ENCODE results near the gene TESK2. TPM values are rescaled to one million over a fixed set of nuclear protein-coding genes. Genes with fewer than 3 reads are reported as not detected.

Gene TESK2
- polyA plus RNA-seq, 1 donor (not counting 4 experiments of a cell fraction or from before 2014, with no cell fraction given) = 2.0 TPM

DNA sequence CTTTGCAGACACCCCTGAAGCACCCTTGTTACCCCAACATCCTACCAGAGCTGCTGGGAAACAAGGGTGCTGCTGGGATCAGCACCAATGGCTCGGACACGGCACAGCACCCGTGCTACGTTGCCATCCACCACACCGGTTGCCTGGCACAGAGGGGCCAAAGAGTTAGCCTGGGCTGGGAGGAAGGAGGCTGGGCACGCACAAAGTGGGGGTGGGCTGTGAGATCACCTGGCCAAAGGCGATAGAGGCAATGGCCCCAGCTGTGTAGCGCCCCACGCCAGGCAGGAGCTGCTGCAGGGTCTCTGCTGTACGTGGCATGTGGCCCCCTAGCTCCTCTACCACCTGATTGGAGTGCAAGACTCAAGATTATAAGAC, 158.6 kb downstream of the TESK2 start:
- H3K36me3 ChIP-seq (ENCODE audit: control insufficient read depth in 2 of 2, extremely low read depth in 1 of 2, insufficient read depth in 2 of 2, low read length in 2 of 2) = peaks cover 6 to 9% of the 10 kb centered on the region in 2 experiments

DNA sequence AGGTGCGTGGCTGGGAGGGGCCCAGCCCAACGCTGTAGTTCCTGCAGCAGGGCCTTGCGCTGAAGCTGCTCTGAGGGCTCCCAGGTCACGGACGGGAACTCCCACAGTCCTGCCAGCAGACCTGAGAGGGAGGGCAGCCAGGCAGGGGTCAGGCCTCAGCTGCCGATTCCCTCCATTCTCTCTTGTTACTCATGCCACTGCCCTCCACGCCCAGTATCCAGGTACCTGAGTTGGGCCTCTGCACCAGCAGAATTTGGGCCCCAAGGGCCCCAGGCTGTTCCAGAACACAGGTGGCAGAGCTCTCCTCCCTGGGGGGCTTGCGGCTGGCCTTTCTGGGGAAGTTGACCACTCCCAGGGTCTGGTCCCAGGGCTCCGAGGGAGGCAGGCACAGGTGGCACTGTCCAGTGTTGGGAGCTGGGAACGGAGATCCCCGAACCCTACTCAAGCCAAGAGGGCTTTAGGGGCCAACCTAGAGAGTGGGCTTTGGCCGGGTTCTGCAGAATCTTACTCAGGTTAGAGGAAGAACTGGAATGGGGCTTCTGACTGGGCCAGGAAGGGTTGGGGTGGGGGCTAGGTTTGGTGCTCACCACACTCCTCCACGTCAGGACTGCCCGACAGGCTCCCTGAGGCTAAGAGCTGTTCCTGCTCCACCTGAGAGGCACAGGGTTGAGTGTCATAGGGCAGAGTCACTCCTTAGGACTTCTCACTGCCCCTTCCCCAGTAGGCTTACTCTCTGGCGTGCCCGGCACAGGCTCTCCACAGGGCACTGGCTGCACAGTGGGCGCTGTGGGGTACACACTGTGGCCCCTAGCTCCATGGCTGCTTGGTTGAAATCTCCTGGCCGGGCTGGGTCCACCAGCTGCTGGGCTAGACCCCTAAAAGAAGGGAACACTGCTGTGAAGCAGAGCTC, 159.3 kb downstream of the TESK2 start:
- H3K9me1 ChIP-seq (ENCODE audit: control insufficient read depth, extremely low read depth, insufficient read depth, low read length) = no peaks in the 10 kb centered on the region
- H3K9me3 ChIP-seq (ENCODE audit: control insufficient read depth, low read depth, low read length) = no peaks in the 10 kb centered on the region
- H3K9ac ChIP-seq (ENCODE audit: control insufficient read depth, extremely low read depth, insufficient read depth, low read length) = no peak overlapping the region
- DNase-seq (ENCODE audit: low read depth, low spot score) (no peak), FAIRE-seq (no peak)
- no peak overlapping the region for H2AFZ ChIP-seq (ENCODE audit: control insufficient read depth, low read length)
- H3K79me2 ChIP-seq (ENCODE audit: control insufficient read depth, insufficient read depth, low read length) = no peaks in the 10 kb centered on the region
- dilution Hi-C loops (cut with MboI; ENCODE audit: extremely low pct_ligation_motif_present, low sequenced_read_pairs) = no loop called here
- peaks cover 11% of the 10 kb centered on the region for H3K4me1 ChIP-seq (ENCODE audit: control insufficient read depth, extremely low read depth, insufficient read depth, low read length)
- no peaks in the 10 kb centered on the region for H4K20me1 ChIP-seq (ENCODE audit: control insufficient read depth, extremely low read depth, insufficient read depth, low read length)
- no peak overlapping the region for H3K4me3 ChIP-seq (ENCODE audit: control insufficient read depth in 2 of 3, extremely low read depth in 1 of 3, insufficient read depth in 2 of 3, low read depth in 1 of 3, low read length in 3 of 3)
- no peak overlapping the region for H3K4me2 ChIP-seq (ENCODE audit: control insufficient read depth, extremely low read depth, insufficient read depth, low read depth, low read length)
- H3K27me3 ChIP-seq (ENCODE audit: control insufficient read depth, extremely low read depth, insufficient read depth, low read length) = peaks cover 7% of the 10 kb centered on the region
- H3K27ac ChIP-seq (ENCODE audit: control insufficient read depth, insufficient read depth, low read length) = no peak overlapping the region
- TF ChIP-seq CTCF (optimal IDR thresholded peaks at IDR 0.05 in 1 of 3, IDR thresholded peaks at IDR 0.05 in 1 of 3, conservative IDR thresholded peaks at IDR 0.05 in 1 of 3; ENCODE audit: extremely low read depth in 1 of 3, insufficient read depth in 2 of 3, low read length in 3 of 3) = no peak
- TF ChIP-seq EZH2 (IDR thresholded peaks at IDR 0.05; ENCODE audit: low read length) = no peak
- H3K36me3 ChIP-seq (ENCODE audit: control insufficient read depth in 2 of 2, extremely low read depth in 1 of 2, insufficient read depth in 2 of 2, low read length in 2 of 2) = peaks cover 6 to 9% of the 10 kb centered on the region in 2 experiments

More for the DNA sequence above, 158.6 kb downstream of the TESK2 start:
- H3K27ac ChIP-seq (ENCODE audit: control insufficient read depth, insufficient read depth, low read length) = no peak overlapping the region
- H3K27me3 ChIP-seq (ENCODE audit: control insufficient read depth, extremely low read depth, insufficient read depth, low read length) = peaks cover 2% of the 10 kb centered on the region
- peaks cover 8% of the 10 kb centered on the region for H3K4me1 ChIP-seq (ENCODE audit: control insufficient read depth, extremely low read depth, insufficient read depth, low read length)
- no peak overlapping the region for H3K9ac ChIP-seq (ENCODE audit: control insufficient read depth, extremely low read depth, insufficient read depth, low read length)
- dilution Hi-C loops (cut with MboI; ENCODE audit: extremely low pct_ligation_motif_present, low sequenced_read_pairs) = no loop called here
- no peak overlapping the region for H3K4me2 ChIP-seq (ENCODE audit: control insufficient read depth, extremely low read depth, insufficient read depth, low read depth, low read length)
- TF ChIP-seq CTCF (optimal IDR thresholded peaks at IDR 0.05 in 1 of 3, IDR thresholded peaks at IDR 0.05 in 1 of 3, conservative IDR thresholded peaks at IDR 0.05 in 1 of 3; ENCODE audit: extremely low read depth in 1 of 3, insufficient read depth in 2 of 3, low read length in 3 of 3) (no peak), EZH2 (IDR thresholded peaks at IDR 0.05; ENCODE audit: low read length) (no peak)
- no peaks in the 10 kb centered on the region for H3K79me2 ChIP-seq (ENCODE audit: control insufficient read depth, insufficient read depth, low read length)
- FAIRE-seq (no peak), DNase-seq (ENCODE audit: low read depth, low spot score) (no peak)
- no peaks in the 10 kb centered on the region for H3K9me3 ChIP-seq (ENCODE audit: control insufficient read depth, low read depth, low read length)
- H3K9me1 ChIP-seq (ENCODE audit: control insufficient read depth, extremely low read depth, insufficient read depth, low read length) = no peaks in the 10 kb centered on the region
- H2AFZ ChIP-seq (ENCODE audit: control insufficient read depth, low read length) = no peak overlapping the region
- H4K20me1 ChIP-seq (ENCODE audit: control insufficient read depth, extremely low read depth, insufficient read depth, low read length) = no peaks in the 10 kb centered on the region
- H3K4me3 ChIP-seq (ENCODE audit: control insufficient read depth in 2 of 3, extremely low read depth in 1 of 3, insufficient read depth in 2 of 3, low read depth in 1 of 3, low read length in 3 of 3) = no peak overlapping the region

Measured in keratinocyte (primary cell).